Colonic mucosa (tissue), 4 donors: Measurements from ENCODE around the gene BZW1. TPM values are rescaled to one million over a fixed set of nuclear protein-coding genes. Genes with fewer than 3 reads are reported as not detected.

Source experiments
- DNase-seq: peaks from one replicate; pipeline ENCODE4 v3.0.0-alpha.2; 2020
- H3K27ac ChIP-seq: fragments of 200-600 bp; one replicate; pipeline ENCODE4 v1.8.0; 2021
- H3K27me3 ChIP-seq: fragments of 200-600 bp; one replicate; pipeline ENCODE4 v1.8.0; 2021
- H3K36me3 ChIP-seq: fragments of 200-600 bp; one replicate; pipeline ENCODE4 v1.8.0; 2021
- H3K4me1 ChIP-seq: fragments of 200-600 bp; one replicate; pipeline ENCODE4 v1.8.0; 2021; ENCODE audit warnings: mild to moderate bottlenecking
- H3K4me3 ChIP-seq: fragments of 200-600 bp; one replicate; pipeline ENCODE4 v1.8.0; 2021
- H3K9ac ChIP-seq, 2 donors: one replicate each; pipeline ENCODE4 v1.7.0; 2013; ENCODE audit warnings: control low read depth in 2 of 2, low read depth in 2 of 2, low read length in 2 of 2
- H3K9me3 ChIP-seq: fragments of 200-600 bp; one replicate; pipeline ENCODE4 v1.8.0; 2021
- intact Hi-C: fragments of 100-400 bp; cut with DNase I; formaldehyde crosslinking; loops from one replicate; pipeline ENCODE4 v1.14.1; 2022
- total RNA-seq, 2 donors: library from RNA; stranded (reverse); fragmentation: NEBNext Ultra II Directional in 1 of 2; extraction: Animal tissue kit (Norgen Biotek cat#: 25700) in 1 of 2; gene quantifications; one replicate each; pipeline ENCODE4 v1.2.1, GENCODE V29; 2021
- TF ChIP-seq, protein P1 (sequence below): fragments of 200-600 bp; IDR thresholded peaks from one replicate; pipeline ENCODE4 v1.8.0; 2022; ENCODE audit warnings: antibody characterized with exemption, mild to moderate bottlenecking
- donor health status: healthy.
- donor health status: DM: no; HTN: no; CAD: no.
- donor health status: DM: no; HTN: no; CAD: no.

BZW1 gene
- total RNA-seq, 2 donors from 2014 or later, result 253 to 257 TPM

DNA sequence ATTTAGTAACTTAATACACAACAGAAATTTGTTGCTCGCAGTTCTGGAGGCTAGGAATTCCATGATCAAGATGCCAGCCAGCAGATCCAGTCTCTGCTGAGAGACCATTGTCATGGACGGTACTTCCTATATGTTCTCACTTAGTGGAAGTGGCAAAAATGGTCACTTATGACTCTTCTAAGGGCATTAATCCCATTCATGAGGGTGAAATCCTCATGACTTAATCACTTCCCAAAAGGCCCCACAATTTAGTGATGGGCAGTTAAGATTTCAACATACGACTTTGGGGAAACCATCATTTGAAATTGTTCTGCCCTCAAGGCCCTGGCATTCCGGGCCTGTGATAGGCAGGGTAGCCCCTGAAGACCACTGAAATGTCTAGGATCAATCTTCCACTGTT is 23.0 kb downstream of the BZW1 start:
- intact Hi-C loops, result no loop called here
- no peaks in the 10 kb centered on the region for H3K36me3 ChIP-seq
- no peaks in the 10 kb centered on the region for H3K27me3 ChIP-seq
- H3K4me3 ChIP-seq, result no peak overlapping the region
- no peaks in the 10 kb centered on the region for H3K9me3 ChIP-seq
- H3K4me1 ChIP-seq, result no peaks in the 10 kb centered on the region
- H3K27ac ChIP-seq, result no peak overlapping the region
- TF ChIP-seq, protein P1, sequence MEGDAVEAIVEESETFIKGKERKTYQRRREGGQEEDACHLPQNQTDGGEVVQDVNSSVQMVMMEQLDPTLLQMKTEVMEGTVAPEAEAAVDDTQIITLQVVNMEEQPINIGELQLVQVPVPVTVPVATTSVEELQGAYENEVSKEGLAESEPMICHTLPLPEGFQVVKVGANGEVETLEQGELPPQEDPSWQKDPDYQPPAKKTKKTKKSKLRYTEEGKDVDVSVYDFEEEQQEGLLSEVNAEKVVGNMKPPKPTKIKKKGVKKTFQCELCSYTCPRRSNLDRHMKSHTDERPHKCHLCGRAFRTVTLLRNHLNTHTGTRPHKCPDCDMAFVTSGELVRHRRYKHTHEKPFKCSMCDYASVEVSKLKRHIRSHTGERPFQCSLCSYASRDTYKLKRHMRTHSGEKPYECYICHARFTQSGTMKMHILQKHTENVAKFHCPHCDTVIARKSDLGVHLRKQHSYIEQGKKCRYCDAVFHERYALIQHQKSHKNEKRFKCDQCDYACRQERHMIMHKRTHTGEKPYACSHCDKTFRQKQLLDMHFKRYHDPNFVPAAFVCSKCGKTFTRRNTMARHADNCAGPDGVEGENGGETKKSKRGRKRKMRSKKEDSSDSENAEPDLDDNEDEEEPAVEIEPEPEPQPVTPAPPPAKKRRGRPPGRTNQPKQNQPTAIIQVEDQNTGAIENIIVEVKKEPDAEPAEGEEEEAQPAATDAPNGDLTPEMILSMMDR, result no peak
- no peak for DNase-seq
- no peak overlapping the region for H3K9ac ChIP-seq

- intact Hi-C loops, result no loop called here
- Histone ChIP-seq H3K36me3 (no peaks in the 10 kb centered on the region), H3K9ac (no peak overlapping the region), H3K27ac (no peak overlapping the region), H3K4me1 (no peaks in the 10 kb centered on the region), H3K9me3 (no peaks in the 10 kb centered on the region), H3K27me3 (no peaks in the 10 kb centered on the region), H3K4me3 (no peak overlapping the region)
- no peak for DNase-seq
- TF ChIP-seq, protein P1, result no peak
These were observed 27.8 kb downstream of the BZW1 start for GRCh38 chr2:200839513-200839912.

- Histone ChIP-seq H3K36me3 (no peaks in the 10 kb centered on the region), H3K9ac (no peak overlapping the region), H3K27ac (no peak overlapping the region), H3K27me3 (no peaks in the 10 kb centered on the region), H3K4me3 (no peak overlapping the region), H3K4me1 (no peaks in the 10 kb centered on the region), H3K9me3 (no peaks in the 10 kb centered on the region)
- DNase-seq, result no peak
- TF ChIP-seq, protein P1, result no peak
- intact Hi-C loops, result no loop called here
These were observed 32.6 kb downstream of the BZW1 start for GRCh38 chr2:200843993-200844948.

DNA sequence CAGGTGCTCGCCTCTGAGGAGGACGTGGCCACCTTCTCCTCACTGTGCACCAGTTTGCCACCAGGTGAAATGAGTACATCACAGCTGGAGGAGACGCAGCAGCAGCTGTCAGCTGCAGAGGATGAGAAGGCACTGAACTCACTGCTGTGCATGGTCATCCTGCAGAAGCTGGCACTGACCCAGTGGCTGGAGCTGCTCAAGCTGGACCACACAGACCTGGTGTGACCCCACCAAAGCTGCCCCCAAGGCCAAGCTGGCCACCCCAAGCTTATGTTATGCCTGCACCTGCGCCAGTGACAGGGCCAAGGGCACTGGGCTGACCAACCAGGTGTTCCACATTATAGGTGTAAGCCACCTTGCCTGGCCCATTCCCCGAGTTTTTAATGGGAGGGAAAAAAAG is 33.5 kb downstream of the BZW1 start:
- no peak overlapping the region for H3K4me3 ChIP-seq
- intact Hi-C loops, result no loop called here
- no peaks in the 10 kb centered on the region for H3K27me3 ChIP-seq
- H3K36me3 ChIP-seq, result no peaks in the 10 kb centered on the region
- TF ChIP-seq, protein P1, result no peak
- DNase-seq, result no peak
- no peak overlapping the region for H3K27ac ChIP-seq
- no peaks in the 10 kb centered on the region for H3K4me1 ChIP-seq
- no peak overlapping the region for H3K9ac ChIP-seq
- H3K9me3 ChIP-seq, result no peaks in the 10 kb centered on the region

- Histone ChIP-seq H3K4me1 (no peaks in the 10 kb centered on the region), H3K27ac (no peak overlapping the region), H3K9ac (no peak overlapping the region), H3K9me3 (no peaks in the 10 kb centered on the region), H3K4me3 (no peak overlapping the region), H3K27me3 (no peaks in the 10 kb centered on the region), H3K36me3 (no peaks in the 10 kb centered on the region)
- intact Hi-C loops, result no loop called here
- TF ChIP-seq, protein P1, result no peak
- no peak for DNase-seq
These were observed 34.1 kb downstream of the BZW1 start for GRCh38 chr2:200845669-200846325.
